GM19324 (cell line): ENCODE data around the gene ASB7.

Experiments
- ATAC-seq: cut with Tn5 transposase; IDR thresholded peaks from one replicate; pipeline ENCODE4 v1.9.1; 2021; ENCODE audit warnings: mild to moderate bottlenecking, moderate library complexity; ENCODE audit not compliant: unreplicated experiment, low FRiP score

The ASB7 gene

DNA sequence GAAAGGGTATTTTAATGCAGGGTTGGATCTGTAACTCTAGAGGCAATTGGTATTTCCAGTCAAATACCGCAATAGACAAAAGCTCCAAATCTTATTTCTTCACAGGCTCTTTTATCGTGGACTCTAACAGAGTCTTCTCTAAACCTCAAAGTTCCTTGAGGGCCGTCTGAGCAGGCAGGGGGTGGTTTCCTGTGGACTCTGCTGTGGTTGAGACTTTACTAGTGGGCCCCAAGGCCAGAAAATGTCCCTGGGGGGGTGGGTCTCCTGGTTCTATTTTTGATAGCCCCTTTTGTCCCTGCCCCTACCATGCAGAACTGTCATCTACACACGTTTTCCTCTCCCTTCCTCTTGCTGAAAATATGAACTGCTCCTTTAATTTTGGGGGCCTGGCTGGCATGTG lies 80.1 kb downstream of the ASB7 start:
- no peak for ATAC-seq

DNA sequence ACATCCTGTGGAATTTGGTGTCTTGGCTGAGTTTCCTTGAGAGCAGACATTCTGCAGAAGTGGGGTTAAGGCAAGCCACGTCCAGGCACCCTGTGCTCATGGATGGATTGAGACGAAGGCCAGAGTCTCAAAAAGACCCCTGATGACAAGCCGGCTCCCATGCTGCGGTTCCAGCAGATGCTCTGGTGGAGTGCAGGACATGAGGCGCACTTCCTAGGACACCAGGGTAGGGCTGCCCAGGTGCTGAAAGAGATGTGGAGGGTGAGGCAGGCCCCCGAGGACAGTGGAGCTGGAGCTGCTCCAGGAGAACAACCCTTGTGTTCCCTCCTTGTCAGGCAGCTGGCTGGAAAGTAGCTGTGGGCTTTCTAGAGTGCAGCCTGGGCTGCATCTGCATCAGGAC lies 81.0 kb downstream of the ASB7 start:
- no peak for ATAC-seq

DNA sequence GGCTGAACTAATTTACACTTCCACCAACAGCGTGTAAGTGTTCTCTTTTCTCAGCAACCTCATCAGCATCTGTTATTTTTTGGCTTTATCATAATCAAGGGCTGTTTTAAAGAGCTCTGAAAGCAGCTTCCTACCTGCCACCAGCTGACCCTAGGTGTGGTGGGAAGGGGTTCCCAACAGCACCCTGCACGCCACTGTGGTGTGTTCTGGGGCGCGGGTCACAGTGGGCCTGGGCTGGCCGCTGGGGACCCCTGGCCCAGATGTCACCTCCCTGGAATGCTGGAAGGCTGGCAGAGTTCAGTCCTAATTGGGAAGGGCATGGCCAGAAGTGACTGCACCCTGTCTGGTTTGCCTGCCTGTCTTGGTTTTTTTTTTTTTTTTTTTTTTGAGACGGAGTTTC lies 82.2 kb downstream of the ASB7 start:
- no peak for ATAC-seq

DNA sequence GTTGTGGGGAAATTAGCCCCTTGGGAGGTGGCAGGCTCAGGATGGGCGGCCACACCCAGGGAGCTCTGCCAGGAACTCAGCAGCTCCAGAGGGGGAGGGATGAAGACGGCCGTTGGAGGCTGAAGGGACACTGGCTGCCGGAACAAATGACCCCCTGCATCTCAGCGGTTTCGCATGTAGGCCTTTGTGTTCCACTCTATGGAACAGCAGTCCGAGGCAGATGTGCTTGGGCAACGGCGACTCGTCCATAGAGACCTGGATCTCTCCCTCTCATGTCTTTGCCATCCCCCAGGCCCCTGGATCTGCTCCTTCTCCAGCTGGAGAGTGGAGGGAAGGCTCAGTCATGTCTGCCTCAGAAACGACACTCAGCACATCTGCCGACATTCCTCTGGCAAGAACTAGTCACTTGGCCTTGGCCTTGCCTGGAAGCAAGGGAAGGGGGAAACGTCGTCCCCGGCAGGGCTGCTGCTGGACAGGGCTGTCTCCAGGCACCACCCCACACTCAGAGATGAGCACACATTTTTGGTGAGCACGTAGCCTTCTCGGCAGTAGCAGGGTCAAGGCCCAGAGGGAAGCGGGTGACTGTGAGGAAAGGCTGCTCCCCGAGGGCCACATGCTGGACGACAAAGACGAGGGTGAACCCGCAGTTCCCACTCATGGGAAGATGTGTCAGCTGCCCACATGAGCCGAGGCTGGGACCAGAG lies 83.8 kb downstream of the ASB7 start:
- ATAC-seq, result no peak

DNA sequence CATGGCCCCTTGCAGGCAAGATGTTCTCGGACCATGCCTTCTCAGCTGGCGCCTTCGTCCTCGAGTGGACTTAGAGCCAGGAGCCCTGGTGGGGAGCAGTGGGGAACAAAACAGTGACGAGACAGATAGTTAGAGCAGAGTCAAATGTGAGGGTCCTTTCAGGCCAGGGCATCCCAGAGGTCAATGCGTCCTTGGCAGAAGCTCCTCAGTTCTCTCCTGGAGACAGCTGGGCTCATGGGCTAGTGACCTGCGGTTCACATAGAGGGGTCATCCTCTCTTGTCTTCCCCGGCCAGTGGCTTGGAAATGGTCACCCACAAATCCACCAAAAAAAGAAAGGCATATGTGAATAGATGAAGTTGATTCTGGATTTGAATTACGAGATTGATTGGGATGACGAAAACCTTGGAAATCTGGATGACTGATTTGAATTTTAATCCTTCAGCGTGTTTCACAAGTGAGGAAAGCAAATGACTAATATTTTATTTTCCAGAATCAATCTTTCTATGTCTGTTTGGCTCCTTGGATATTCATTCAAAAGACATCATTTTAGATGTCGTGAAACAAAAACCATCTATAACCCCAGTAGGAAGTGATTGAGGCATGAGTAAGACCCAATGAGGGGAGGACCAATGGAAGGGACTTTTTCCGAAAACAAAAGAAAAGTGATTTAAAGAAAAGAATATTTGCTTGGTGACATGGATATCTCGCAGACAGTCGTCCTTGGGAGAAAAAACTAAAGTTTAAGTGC lies 84.5 kb downstream of the ASB7 start:
- no peak for ATAC-seq

DNA sequence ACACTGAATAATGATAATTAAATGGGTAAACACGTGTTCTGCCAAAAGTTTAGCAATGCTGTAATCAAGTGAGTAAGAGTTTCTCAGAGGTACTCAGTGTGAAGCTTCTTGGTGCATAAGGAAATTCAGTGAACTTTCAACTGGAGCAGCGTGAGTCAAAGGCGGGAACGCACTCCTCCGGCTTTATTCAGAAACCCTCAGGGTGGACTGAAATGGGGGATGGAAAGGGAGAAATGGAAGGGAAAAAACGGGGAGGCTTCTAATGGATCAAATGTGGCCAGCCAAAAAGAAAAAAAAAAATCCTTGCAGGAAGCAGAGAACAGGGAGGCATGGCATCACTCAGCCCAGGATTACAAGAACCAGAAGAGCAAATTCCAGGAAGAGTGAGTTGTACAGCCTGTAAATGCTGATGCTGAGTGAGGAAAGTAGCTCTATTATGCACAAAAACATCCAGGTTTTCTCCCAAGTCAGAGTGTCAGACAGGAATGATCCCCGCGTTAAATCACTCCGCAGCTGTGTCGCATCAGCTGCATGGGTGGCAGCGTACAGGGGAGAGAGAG lies 85.3 kb downstream of the ASB7 start:
- ATAC-seq, result no peak

DNA sequence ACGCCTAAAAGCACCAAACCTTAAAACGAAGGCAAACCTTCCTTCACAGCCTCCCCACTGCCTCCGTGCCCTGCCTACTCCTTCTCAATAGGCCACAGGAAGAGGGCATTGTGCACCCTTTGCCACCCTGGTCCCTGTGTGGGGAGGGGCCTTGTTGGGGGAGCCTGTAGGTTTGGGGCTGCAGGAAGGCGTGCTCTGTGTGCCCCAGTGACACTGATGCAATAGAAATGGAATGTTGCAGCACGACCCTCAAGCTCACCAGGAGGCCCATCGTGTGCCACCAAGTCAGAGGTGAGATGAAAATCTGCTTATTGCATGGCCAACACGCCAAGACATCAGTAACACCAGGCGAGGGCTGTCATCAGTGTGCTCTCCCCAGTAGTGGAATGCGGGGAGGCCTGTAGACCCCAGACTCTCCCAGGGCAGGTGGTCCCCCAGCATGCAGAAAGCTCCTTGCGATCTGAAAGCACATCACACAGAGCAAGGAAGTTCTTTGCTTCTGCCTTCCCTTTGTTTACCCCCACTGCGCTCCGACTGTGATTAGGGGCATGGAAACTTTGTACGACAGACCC lies 86.2 kb downstream of the ASB7 start:
- no peak for ATAC-seq

DNA sequence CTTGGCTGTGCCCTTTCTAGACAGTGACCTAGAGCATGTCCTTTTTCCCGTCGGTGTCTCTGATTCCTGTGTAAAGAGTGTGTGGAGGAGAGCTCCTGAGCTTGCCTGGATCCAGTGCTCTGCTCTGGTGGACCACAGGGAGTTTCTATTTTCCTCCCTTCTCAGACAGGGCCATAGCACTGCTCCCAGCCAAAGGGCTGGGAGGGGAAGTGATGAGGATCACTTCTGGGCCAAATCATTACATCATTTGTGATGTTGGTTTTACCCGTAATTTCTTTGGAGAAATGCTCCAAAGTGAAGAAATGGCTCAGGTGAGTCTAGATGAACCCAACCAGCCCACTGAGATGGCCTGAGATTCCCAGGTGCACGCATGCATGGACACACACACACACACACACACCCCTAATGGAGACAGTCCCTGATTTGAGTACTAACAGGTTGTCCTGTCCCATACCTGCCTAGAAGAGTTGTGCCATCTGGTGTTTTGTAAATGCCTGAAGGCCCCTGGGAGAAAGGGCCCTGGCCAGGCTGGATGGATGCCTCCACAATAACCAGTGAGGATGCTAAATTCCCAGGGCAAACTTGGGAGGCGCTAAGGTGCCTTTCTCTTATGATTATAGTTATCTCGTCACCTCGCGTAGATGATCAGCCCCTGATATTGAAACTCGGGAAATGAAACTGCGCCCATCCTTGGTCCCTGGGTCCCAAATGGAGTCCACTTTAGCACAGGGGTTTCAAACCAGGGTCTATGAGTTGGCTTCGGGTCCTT lies 86.9 kb downstream of the ASB7 start:
- no peak for ATAC-seq

DNA sequence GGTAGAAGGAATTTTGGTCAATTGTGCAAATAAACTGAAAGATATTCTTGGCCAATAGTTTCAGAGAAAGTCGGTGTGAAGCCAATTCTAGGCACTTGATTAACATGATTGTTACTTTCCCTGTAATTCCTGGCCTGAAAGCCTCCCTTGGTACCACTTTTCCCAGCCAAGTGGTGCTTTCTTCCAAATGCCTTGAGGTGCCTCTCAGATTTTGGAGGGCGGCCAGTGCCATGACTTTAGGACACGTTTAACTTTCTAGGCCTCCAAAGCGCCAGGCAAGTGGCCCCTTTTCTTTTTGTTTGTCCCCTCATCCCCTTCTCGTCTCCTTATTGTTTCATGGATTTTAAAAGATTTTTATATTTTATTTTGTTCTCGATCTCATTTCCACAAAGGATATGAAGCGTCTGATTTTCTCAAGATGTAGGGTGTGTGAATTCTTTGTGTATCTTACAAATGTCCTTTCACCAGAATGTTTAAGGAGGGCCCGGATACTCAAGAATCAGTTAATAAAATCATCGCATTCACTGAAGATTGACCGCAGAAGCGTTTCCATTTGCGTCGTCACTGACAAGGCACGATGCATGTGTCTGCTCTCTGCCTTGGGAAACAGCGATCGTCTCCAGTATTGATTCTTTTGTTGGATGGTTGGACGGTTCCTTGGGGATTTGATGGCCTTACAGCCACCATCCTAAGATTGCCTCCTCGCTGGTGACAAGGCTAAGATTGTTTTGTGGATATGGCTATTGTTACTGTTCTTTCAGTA lies 87.8 kb downstream of the ASB7 start:
- no peak for ATAC-seq

DNA sequence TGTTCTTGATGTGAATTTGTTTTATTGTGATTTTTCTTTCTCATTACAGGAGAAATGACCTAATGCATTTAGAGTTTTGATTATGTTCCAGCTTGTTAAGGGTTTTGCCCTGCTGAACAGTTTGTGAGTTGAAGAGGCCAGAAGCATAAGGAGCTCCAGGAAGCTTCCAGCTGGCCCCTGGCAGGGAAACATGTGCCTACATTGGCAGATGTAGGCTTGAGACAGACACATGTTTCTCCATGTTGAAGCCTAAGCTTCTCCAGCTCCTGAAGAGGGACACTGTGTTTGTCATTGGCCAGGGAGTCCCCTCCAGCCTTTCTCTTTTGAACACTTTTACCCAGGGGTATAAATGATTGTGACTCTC lies 88.4 kb downstream of the ASB7 start:
- ATAC-seq, result no peak

DNA sequence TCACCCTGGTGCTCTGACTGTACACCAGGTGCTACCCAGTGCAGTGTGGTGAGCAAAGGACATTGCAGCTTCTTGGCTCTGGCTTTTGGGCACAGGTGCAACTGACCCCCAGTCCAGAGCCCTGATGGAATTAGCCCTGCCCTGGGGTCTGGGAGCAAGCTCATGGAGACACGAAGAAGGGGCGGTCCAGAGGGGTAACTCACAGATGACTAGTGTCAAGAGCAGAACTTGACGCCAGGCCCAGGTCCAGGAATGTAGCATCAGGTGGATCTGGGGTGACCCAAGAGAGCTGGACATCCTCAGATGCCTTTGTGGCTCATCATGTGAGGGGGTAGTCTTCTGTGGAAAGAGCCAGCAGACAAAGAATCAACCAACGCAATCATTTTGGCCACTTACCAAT lies 88.9 kb downstream of the ASB7 start:
- ATAC-seq, result no peak

DNA sequence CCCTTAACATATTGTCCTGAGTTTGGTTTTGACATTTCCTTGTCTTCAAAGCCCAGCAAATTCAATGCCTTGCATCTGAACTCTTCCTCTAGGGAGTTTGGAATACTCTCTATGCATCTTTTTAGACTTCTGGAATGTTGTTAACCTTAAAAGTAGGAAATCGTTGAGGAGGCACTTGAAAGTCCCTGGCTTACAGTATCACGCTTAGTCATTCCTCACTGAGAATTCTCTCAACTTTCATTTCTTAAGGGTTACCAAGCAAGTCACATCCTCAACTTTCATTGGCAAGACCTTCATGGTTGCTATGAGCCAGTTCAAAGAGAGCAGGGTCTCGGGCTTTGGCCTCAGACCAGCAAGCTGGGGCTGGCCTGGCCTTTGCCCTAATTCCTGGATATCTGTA lies 89.9 kb downstream of the ASB7 start:
- ATAC-seq, result no peak

DNA sequence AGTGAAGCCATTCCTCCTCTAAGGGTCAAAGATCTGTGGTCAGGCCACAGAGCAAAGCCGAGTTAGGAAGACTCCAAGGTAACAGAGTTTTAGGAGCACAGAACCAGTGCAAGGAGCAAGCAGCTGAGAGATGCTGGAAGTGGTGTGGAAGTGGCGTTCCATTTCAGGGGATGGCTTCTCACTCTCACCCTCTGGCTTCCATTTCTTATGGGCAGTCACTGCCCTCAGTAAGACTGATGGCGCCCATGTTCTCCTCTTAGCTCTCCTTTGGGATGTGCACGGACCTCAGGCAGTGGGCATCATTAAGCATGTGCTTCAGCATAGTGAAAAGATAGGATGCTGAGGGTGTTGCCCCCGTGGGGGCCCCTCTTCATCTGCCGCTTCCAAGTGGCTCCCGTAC lies 90.3 kb downstream of the ASB7 start:
- ATAC-seq, result no peak

DNA sequence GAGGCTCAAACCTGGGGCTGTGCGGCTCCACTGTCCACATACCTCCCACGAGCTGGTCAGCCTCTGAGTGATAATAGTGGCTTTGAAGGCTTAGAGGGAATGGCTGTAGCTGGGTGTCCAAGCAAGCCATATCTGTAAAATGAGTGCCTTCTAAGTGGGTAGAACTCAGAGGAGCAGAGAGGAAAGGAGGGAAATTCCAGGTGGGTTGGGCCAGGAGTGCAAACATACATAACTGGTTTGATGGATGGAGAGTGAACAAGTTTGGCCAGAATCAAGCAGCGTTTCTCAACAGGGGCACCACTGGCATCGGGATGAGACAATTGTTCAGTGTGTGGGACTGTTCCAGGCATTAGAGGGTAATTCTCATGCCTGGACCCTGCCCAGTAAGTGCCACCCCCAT lies 91.1 kb downstream of the ASB7 start:
- ATAC-seq, result no peak

DNA sequence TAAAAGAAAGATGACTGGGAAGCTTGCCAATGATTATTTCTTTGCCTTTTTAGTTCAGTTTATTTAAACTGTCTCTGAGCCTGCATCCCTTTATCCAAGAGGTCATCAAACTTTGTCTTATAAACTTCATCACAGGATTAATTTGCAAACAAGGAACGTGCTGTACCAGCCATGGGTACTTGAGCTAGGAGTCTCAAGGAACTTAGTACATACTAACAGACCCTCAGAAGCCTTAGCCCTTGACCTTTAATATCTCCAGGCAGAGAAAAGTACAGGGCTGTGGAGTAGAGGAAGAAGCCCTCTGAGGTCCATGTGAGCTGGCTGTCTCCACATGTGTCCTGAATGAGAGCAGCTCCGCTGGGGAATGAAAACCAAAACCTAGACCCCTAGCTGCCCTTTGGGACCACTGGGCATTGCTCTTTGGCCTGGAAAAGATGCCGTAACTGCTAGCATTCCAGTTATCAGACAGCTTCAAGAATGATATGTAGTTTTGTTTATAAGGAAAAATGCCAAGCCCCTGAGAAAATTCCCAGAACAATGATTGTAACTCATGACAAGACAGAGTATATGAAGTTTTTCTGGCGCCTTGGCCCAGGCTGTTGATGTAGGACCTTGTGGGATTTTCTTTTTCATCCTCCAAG lies 92.1 kb downstream of the ASB7 start:
- no peak for ATAC-seq

DNA sequence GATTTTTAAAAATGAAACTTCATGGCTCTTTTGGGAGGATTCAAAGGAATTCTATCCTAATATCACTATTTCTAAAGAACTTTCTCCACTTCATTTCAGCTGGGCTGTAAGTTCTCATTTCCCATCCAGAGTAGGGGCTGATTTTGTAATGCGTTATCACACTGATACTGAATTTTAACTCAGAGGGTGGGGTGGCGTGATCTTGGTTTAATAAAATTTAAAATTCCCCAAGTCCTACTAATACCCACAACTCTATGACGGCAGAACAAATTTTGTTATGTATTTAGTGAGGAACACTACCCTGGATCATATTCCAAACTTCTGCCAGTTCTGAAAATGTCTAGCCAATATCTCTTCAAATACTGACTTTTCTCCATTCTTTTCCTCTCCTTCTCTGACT lies 92.7 kb downstream of the ASB7 start:
- no peak for ATAC-seq

DNA sequence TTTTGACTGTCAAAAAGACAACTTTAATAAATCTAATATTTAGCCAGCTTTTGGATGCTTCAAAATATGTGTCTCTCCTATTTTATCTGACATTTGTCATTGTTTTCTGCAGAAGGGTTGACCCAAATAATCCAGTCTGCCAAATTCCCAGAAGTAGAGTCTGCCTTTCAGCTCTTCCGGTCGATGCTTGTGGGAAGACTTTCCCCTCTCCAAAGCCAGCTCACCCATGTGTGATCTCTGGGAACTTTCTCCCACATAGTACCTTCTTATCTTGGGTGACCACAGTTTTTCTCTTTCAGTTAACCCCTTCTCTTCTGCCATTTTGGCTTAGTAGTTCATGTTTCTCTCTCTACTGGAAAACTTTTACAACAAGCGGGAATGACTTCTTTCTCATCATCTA lies 94.1 kb downstream of the ASB7 start:
- no peak for ATAC-seq
